NCI-H1694 treated with DMSO at 0.1 percent for 48 hours (cell line): Measurements from ENCODE around the gene OR1E2.
"Not testable (repeated sequence)": the region's sequence is repeated elsewhere in the genome, so short reads cannot be mapped to it uniquely, and the experiment has no call there.

ENCODE experiments used
- DNase-seq: peaks from one replicate; lab custom pipeline; 2025; lab: John Stamatoyannopoulos, UW

The OR1E2 gene

DNA sequence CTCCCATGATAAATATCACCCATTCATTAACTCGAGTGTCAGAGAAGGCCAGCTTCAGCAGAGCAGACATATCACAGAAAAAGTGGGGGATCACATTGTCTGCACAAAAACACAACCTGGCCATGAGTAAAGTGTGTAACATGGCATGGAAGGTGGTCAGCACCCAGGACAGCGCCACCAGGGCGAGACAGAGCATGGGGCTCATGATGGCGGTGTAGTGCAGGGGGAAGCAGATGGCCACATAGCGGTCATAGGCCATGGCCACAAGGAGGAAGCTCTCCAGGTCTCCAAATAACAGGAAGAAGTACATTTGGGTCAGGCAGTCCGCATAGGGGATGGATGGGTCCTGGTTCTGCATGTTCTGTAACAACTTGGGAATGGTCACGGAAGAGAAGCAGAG, 35.8 kb downstream of the OR1E2 start:
- DNase-seq = not testable (repeated sequence)

- no peak for DNase-seq
Measured at GRCh38 chr17:3389791-3390190, 43.9 kb downstream of the OR1E2 start.

- no peak for DNase-seq
Measured at GRCh38 chr17:3385869-3386816, 47.5 kb downstream of the OR1E2 start, which contains the start of gene OR3A2. OR3A2 (minus strand) TSS chr17:3386308.
